ENCODE results near the gene SLC2A9.

The SLC2A9 gene

GRCh38 chr4:10019521-10020051, 1.7 kb downstream of the SLC2A9 start:
- no peak for DNase-seq (ENCODE audit: low spot score)

GRCh38 chr4:10018818-10019461, 2.4 kb downstream of the SLC2A9 start:
- DNase-seq (ENCODE audit: low spot score): peak; percentile 94

- DNase-seq (ENCODE audit: low spot score): no peak
Measured at GRCh38 chr4:10017037-10017893, 4.0 kb downstream of the SLC2A9 start.

- no peak for DNase-seq (ENCODE audit: low spot score)
Measured at GRCh38 chr4:10016169-10016568, 5.1 kb downstream of the SLC2A9 start.

GRCh38 chr4:10015140-10015753, 6.0 kb downstream of the SLC2A9 start:
- DNase-seq (ENCODE audit: low spot score): no peak

GRCh38 chr4:10013722-10014121, 7.6 kb downstream of the SLC2A9 start:
- peak; percentile 10 for DNase-seq (ENCODE audit: low spot score)

GRCh38 chr4:10011885-10012284, 9.4 kb downstream of the SLC2A9 start:
- DNase-seq (ENCODE audit: low spot score): no peak

GRCh38 chr4:10011277-10011676, 10.0 kb downstream of the SLC2A9 start:
- no peak for DNase-seq (ENCODE audit: low spot score)

GRCh38 chr4:10009861-10010500, 11.3 kb downstream of the SLC2A9 start:
- no peak for DNase-seq (ENCODE audit: low spot score)

GRCh38 chr4:10008609-10009005, 12.7 kb downstream of the SLC2A9 start:
- no peak for DNase-seq (ENCODE audit: low spot score)

- no peak for DNase-seq (ENCODE audit: low spot score)
Measured at GRCh38 chr4:10007793-10008608, 13.3 kb downstream of the SLC2A9 start.

- DNase-seq (ENCODE audit: low spot score): no peak
Measured at GRCh38 chr4:10007436-10007740, 13.9 kb downstream of the SLC2A9 start.

GRCh38 chr4:10006601-10007435, 14.5 kb downstream of the SLC2A9 start:
- no peak for DNase-seq (ENCODE audit: low spot score)

GRCh38 chr4:10006231-10006600, 15.1 kb downstream of the SLC2A9 start:
- no peak for DNase-seq (ENCODE audit: low spot score)

GRCh38 chr4:10005632-10006031, 15.7 kb downstream of the SLC2A9 start:
- no peak for DNase-seq (ENCODE audit: low spot score)

GRCh38 chr4:10003666-10004065, 17.6 kb downstream of the SLC2A9 start:
- DNase-seq (ENCODE audit: low spot score): no peak

- DNase-seq (ENCODE audit: low spot score): no peak
Measured at GRCh38 chr4:10002278-10002677, 19.0 kb downstream of the SLC2A9 start.

GRCh38 chr4:10001757-10002156, 19.5 kb downstream of the SLC2A9 start:
- DNase-seq (ENCODE audit: low spot score): no peak

- DNase-seq (ENCODE audit: low spot score): no peak
Measured at GRCh38 chr4:9999956-10000561, 21.2 kb downstream of the SLC2A9 start.

GRCh38 chr4:9997886-9998285, 23.4 kb downstream of the SLC2A9 start:
- no peak for DNase-seq (ENCODE audit: low spot score)

Data from CD4-positive, alpha-beta T cell treated with Interleukin-15 for 4 hours (primary cell).